CD4-positive, alpha-beta T cell treated with Interleukin-10 for 1 hour (primary cell): ENCODE results near the gene HTT.

Source experiments
- DNase-seq: peaks from one replicate; pipeline ENCODE4 v3.0.0-alpha.2; 2020

The HTT gene

DNA sequence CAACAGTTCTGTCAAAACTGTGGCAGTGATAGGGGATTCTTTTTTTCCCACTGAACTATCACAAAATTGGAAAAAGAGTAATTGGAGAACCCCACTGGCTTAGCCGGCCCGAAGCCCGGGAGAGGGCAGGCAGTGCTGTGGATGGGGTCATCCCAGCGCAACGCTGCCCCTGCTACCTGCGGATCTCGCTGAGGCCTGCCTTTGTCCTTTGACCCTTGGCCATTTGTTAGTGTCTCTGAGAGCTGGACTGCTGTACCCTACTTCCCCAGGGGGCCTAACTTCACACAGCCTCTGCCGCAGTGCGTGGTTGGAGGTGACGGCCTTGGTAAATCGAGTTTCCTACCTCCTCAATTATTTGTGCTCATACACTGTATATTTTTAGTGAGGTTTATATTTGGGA lies 131.5 kb downstream of the HTT start:
- no peak for DNase-seq

DNA sequence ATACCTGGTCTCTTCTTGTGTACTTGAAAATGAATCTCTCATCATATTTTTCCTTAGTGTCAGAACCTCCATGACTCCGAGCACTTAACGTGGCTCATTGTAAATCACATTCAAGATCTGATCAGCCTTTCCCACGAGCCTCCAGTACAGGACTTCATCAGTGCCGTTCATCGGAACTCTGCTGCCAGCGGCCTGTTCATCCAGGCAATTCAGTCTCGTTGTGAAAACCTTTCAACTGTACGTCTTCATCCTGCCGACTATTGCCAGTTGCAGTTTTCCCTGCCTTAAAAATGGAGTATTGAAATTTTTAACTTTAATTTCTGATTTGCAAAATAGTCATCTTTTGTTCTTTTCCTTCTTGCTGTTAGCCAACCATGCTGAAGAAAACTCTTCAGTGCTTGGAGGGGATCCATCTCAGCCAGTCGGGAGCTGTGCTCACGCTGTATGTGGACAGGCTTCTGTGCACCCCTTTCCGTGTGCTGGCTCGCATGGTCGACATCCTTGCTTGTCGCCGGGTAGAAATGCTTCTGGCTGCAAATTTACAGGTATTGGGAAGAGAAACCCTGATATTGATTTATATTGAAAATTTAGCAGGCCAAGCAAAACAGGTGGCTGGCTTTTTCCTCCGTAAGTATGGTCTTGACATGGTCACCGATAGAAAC lies 132.1 kb downstream of the HTT start:
- DNase-seq = no peak

DNA sequence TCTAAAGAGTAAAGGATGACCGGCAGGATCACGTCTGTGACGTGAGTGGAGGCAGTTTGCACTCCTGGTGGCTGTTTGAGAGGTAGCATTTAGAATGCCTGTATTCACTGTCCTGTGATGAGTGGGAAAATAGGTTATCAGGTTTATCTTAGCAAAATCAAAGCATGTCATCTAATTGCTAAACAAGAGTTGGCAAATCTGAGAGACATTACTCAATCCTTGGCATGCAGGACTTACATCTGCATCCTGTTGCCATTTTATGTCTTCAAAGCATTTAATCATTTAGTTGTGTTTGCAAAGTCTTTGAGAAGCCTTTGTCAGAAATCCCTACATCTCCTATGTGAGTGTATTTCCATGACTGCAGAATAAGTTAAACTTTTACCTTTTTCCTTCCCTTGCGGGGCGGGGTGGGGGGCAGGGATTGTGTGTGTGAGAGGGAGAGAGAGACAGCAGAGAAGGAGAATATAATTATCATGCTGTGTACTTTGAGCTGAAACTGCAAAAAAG lies 133.1 kb downstream of the HTT start:
- DNase-seq = no peak

DNA sequence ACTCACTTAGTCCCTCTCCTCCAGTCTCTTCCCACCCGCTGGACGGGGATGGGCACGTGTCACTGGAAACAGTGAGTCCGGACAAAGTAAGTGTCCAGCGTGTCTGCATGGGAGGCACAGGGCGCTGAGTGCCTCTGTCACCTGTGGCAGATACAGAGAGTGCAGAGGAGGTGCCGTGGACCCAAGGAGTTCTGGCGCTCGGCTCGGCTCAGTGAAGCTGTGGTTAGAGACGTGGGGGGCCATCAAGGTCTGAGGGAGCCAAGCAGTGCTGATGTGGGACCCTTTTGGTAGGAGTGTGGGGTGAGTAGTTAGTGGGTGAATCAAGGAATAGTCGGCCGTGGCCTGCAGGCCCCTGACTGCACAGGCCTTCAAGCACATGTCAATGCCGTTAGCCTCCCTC lies 134.3 kb downstream of the HTT start:
- no peak for DNase-seq

DNA sequence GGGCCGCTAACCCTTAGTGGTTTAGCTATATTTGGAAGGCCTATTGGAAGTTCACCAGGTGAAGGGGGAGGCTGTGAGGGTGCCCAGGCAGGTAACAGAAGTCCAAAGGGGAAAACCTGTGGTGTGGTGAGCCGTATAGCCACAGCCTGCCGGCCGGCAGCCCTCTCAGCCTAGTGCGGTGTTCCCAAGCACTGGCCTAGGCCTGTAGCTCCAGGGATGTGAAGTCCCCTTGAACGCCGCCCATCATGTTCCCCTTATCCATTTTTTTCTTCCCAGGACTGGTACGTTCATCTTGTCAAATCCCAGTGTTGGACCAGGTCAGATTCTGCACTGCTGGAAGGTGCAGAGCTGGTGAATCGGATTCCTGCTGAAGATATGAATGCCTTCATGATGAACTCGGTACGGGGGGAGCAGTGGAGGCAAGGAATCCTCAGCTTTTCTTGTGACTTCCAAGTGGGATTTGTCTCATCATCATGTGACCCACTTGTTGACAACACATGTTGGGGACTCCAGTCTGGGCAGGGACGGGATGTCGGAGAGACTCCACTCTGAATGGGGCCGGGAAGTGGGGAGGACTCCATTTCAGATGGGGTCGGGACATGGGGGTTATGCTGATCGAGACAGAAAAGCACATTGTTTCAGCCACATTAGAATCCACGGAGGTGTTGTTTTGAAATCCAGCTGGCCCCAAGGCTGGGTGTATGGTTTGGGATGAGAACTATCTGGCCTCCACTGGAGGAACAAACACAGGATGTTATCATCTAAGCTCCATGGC lies 135.3 kb downstream of the HTT start:
- DNase-seq = no peak

DNA sequence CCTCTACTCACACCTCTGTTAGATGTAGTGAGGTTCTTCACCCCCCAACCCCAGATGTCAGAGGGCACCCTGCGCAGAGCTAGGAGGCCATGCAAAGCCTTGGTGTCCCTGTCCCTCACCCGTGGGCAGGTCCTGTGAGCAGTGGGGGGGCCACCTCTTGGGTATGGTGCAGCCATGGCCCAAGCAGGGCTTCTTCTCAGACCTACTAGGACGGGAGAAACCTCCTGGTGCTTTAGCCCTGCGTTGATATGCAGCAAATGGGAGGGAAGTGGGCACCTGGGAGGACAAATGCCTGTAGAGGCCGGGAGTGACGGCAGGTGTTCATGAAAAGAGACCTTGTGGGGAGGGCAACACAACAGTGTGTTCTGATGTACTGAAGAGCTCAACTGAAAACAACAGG lies 136.0 kb downstream of the HTT start:
- DNase-seq = no peak

DNA sequence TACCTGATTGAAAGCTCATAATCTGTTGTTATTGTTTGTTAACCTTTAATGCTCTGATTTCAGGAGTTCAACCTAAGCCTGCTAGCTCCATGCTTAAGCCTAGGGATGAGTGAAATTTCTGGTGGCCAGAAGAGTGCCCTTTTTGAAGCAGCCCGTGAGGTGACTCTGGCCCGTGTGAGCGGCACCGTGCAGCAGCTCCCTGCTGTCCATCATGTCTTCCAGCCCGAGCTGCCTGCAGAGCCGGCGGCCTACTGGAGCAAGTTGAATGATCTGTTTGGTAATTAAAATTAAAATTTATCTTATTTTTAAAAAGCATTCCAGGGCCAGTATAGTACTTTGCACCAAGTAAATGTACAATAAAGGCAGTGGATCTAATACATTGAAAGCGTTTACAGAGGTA lies 137.4 kb downstream of the HTT start:
- no peak for DNase-seq

DNA sequence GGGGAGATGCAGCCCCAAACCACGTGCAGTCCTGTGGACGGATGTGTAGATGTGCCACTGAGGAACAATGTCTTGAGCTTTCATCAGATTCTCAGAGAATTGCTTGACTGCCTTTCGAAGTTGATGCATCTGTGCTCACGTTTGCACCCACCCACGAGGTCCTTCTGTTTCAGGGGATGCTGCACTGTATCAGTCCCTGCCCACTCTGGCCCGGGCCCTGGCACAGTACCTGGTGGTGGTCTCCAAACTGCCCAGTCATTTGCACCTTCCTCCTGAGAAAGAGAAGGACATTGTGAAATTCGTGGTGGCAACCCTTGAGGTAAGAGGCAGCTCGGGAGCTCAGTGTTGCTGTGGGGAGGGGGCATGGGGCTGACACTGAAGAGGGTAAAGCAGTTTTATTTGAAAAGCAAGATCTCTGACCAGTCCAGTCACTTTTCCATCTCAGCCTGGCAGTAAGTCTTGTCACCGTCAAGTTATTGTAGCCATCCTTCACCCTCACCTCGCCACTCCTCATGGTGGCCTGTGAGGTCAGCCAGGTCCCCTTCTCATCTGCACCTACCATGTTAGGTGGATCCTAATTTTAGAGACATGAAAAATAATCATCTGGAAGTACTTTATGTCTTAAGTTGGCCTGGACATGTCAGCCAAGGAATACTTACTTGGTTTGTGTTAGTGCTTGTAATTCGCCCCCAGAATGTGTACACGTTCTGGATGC lies 138.1 kb downstream of the HTT start:
- DNase-seq = no peak

DNA sequence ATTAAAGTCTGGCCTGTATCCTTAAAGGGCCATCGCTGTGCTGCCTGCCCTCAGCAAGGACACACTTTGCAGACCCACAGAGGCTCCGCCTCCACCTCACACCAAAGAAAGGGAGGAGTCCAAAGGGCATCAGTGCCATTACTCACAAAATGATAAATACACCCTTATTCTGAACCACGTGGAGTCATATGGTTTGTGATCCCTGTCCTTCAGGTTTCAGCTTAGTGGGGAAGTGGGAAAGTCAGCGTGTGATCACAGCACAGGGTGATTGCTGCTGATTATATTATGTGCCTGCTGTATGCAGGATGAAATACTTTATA lies 138.6 kb downstream of the HTT start:
- DNase-seq = no peak

DNA sequence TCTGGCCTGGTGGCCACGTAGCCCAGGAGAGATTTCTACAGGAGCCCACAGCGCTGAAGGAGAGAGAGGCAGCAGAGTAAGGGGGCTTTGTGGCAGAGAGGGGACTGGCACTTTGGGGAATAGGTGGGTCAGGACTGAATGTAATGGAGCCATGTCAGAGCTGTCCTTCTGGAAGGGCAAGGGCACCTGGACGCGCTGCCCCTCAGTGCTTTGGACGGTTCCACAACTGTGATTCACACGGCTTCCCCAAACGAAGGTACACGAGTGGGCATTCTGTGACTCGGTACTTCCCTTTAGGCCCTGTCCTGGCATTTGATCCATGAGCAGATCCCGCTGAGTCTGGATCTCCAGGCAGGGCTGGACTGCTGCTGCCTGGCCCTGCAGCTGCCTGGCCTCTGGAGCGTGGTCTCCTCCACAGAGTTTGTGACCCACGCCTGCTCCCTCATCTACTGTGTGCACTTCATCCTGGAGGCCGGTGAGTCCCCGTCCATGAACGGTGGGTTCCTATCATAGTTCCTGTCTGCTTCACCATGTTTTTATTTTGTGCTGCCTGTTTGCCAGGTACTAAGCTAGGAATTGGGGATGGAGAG lies 139.3 kb downstream of the HTT start:
- DNase-seq = no peak

DNA sequence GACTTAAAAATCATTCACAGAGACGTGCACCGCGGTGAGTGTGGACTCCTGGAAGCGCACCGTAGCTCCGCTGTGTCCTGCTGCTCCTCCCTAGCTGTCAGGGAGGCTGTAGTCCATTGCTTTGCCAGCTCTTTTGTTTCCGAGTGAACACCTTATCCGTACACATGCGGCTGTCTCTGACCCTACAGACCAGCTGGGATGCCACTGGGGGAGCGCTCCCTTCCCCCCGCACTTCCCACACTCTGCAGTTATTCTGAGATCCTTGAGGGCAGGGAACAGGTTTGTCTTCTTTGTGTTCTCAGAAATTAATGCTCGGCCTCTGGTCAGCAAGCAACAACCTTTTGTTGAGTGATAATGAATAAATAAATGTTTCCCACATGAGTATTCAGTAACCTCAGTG lies 140.8 kb downstream of the HTT start:
- DNase-seq = no peak

DNA sequence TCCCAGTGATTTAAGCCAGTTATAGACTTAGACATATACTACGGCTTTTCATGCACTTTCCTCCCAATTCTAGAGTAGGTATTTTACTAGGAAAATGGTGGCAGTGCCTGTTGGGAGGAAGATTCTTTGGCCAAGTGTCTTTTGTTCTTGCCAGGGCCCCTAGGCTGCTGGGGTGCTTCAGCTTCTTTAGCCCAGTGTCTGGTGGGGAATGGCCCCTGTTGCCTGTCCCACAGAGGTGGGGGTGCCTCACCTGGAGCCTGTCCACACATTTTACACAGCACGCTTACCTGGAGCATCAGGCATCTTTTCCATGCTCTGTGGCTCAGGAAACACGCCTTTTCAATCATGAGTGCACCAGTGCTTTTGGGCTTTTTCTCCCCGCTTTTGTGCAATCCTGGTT lies 141.3 kb downstream of the HTT start:
- DNase-seq = no peak

DNA sequence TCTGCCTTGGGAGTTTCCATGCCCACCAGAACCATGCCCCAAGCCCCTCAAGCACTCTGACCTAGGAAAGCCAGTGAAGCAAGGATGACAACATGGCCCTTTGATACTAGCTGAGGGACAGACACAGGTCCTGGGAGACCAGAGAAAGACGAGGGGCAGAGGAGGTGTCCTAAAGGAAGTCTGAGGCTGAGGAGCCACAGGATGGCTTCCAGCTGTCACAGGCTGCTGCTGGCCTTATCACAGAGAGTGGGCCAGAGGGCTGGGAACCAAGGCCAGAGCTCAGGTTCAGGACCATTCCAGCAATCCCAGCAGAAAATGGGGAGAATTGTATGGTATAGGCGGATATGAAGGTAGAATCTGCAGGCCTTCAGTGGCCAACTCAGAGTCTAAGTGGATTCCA lies 142.8 kb downstream of the HTT start:
- no peak for DNase-seq

DNA sequence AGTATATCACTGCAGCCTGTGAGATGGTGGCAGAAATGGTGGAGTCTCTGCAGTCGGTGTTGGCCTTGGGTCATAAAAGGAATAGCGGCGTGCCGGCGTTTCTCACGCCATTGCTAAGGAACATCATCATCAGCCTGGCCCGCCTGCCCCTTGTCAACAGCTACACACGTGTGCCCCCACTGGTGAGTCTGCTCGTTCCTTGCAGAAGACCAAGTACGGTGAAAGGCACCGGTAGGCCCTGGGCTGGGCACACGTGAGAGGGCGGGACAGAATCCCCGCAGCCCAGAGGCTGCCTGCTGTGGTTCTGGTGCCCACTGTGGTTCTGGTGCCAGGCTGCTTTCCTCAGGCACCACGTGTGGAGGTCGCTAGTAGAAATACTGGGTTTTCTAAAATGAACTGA lies 143.3 kb downstream of the HTT start:
- no peak for DNase-seq

DNA sequence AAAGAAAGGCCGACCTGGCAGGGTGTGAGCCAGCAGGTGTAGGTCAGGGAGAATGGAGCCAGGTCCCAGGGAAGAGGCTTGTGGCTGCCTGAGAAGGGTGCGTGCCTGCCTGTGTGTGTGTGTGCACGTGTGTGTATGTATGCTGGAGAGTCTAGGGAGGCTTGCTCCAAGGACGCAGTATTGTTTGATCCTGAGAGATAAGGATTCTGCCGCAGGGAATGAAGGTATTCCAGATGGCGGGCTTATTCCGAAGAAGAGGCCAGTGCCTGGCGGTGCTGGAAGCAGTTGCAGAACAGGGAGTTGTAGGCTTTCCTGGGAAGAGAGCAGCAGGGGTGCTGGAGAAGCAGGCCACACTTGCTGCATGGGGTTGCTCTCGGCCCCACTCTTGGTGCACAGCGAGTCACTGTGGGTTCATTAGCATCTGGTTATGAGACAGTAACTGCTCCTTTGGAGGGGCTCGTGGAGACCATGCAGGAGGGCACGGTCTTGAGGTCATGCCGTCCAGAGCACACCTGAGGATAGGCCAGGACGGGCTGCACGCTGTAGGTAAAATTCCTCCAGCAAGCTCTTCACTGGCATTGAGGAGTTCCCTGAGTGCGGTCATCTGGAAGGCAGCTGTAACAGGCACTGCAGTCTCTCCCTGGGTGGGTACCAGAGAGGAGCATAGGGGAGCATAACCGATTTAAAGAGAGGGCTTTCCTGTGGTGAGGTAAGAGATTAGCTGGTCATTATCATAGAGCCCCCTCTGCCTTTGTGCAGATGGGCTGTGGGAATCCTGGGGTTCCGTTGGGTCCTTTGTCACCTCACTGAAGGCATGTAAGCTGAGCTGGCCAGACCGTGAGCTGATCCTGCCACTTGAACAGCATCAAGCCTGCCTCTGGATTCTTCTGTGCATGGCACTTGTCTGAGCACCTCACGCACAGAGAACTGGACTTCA lies 144.6 kb downstream of the HTT start:
- no peak for DNase-seq

DNA sequence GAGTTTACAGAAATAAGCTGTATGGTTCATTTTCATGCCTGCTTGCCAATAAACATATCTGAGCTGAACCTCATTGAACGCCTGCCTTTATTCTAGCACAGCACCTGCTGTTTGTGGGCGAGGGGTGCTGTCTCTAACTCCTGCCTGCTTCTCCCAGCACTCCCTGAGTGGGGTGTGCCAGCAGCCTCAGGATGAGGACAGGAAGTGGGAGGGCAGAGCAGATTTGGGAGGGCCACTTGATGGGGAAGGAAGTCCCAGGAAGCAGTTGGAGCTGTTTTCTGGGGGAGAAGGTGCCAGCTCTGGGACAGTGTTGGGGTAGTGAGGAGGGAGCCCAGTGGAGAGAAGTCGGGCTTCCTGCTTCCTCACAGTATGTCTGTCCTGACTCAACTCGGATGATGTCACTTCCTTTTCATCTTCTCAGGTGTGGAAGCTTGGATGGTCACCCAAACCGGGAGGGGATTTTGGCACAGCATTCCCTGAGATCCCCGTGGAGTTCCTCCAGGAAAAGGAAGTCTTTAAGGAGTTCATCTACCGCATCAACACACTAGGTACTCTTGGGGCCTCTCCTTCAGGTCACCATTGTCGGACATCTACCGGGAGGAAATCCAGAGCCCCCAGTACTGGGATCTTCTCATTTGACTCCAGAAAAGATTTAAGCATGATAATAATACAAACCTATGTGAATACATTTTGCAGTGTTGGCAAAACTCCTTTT lies 145.4 kb downstream of the HTT start:
- DNase-seq = no peak

DNA sequence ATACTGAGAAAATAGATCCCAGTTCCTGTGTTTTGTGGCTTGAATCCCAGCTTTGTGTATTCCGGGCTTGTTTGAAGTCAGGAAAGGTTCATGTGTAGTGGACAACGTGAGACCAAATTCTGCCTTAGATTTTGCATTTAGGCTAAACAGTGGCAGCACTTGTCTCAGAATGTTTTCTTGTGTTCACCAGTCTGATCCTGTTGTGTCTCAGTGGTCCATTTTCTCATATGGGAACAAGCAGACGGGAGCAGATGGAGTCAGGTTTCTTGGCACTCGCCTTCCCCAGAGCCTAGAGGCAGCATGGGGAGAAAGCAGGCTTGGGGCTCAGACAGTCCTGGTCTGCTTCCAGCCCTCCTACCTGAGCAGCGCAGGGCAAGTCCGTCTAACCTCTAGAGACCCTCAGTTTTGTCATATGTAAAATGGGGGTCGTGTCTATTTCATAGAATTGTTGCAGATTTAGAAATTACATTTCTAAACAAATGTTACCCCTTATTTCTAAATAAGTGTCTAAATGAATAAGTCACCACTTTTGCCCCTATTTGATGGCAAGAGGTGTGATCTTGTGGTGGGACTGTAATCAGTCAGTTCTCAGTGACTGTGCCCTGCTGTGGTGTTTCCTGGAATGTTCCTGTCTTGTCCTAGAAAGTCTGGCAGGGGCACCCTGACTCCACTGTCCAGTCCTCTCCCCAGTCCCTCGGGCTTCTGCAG lies 146.1 kb downstream of the HTT start:
- DNase-seq = no peak

DNA sequence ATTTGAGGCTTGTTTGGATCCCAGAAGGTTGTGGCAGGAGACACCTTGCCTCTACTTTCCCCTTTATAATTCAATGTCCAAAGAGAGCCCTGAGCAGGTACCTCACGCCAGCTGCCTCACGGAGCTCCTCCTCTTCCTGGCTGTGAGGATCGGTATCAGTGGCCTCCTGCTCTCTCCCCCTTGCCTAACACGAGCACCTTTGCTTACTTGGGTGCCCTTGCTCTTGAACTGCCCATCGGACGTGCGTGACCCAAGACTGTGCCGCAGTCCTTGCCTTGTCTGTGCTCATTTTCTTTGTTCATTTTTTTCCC lies 146.7 kb downstream of the HTT start:
- no peak for DNase-seq

DNA sequence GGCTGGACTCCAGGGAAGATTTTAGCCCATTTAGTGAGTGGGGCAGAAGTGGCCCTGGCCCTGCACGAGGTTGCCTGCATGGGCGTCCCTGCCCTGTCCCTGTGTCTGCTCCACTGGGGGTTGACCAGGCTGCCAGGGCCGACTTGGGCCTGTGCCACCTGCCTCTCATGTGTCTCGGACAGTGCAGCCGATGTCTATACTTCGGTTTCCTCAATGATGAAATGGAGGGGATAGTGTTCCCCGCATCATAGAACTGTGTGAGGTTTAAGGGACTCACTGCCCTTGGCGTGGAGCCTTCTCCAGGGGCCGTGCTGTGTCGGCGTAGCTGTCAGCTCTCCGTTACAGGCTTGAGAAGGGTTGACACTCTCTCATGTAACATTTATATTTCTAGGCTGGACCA lies 147.5 kb downstream of the HTT start:
- no peak for DNase-seq

DNA sequence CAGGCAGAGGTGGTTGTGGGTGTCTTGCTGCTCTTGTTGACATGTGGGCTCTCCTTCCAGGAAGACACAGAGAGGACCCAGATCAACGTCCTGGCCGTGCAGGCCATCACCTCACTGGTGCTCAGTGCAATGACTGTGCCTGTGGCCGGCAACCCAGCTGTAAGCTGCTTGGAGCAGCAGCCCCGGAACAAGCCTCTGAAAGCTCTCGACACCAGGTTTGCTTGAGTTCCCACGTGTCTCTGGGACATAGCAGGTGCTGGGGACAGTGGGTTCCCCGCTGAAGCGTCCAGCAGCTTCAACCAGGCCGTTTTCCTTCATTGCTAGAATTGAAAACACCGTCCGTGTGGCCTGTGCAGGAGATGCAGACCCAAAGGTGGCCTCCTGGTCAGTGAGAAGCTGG lies 148.9 kb downstream of the HTT start:
- no peak for DNase-seq

DNA sequence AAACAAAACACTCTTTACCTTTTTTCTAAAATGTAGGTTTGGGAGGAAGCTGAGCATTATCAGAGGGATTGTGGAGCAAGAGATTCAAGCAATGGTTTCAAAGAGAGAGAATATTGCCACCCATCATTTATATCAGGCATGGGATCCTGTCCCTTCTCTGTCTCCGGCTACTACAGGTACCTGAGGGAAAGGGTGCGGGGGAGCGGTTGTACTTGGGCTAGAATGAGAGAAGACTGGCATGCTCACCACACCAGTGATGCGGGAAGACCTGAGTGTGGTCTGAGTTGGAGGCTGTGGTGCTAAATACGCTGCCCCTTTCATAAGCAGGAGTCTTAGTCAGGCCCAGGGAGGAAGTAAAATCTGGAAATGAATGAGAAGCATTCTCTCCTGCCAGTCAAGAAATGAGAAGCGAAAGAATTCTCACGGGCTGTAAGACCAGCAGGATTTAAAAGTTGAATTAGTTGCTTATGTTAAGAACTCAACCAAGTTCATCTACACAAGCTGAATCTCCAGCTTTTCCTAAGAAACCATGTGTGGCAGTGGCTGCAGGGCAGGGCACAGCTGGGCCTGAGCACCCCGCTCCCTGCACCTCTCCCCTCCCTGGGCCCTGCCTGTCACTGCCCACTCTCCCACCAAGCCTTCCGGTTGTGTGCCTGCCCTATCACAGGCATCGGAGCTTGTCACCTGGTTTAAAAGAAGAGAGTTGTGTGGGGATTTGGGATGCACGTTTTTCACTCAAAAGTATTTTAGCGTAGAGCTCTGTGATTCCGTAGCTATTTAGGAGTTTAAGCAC lies 149.7 kb downstream of the HTT start:
- no peak for DNase-seq
